ENCODE measurements around the gene VIPR2.

Gene VIPR2

DNA sequence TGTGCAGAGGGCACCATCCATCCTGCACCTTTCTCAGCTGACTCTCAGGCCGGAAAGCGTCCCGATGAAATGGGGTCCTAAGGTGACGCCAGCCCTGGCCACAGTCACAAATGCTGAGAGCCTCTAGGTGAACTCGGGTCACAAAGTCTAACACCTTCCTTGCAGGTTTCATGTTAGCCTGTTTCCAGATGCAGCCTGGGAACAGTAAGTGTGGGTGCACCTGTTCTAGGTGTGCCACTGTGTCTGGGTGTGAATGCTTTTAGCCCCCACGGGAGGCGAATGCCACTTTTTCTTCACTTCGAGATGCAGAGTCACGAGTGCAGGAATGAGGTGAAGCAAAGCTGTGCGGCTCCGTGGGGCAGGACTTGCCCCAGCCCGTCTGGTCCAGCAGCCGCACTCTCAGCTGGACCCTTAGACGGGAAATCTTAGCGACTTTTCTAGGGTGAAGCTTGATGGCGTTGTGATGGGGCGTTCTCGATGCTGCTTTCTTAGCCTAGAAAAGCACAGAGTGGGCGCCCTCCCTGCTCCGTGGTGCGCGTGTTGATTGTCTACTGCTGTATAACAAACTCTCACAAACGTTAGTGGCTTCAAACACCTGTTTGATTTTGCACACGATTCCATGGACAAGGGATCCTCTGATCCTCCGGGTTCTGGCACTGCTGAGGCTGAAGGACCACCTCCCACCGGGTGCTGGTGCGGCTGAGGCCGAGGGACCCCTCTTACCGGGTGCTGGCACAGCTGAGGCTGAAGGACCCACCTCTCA, 13.6 kb upstream of the VIPR2 start:
- DNase-seq (ENCODE audit: low read depth in 2 of 2), result no peak

DNA sequence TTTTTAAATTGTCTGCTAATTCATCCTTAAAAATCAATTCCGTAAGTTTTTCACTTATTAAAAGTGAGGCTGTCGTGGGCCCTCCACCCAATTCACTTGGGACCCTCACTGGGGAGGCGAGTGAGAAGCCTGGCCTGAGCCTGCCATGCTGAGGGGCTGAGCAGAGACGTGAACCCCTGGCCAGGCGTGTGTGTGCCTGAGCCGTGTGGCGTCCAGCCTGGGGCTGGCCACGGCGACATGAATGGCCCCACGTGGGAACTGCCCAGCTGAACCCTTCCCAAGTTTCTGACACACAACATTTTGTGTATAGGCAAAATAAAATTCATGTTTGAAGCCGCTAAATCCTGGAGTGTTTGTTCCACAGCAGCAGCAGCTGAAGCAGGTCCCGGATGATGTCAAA, 13.0 kb upstream of the VIPR2 start:
- no peak for DNase-seq (ENCODE audit: low read depth in 2 of 2)

DNA sequence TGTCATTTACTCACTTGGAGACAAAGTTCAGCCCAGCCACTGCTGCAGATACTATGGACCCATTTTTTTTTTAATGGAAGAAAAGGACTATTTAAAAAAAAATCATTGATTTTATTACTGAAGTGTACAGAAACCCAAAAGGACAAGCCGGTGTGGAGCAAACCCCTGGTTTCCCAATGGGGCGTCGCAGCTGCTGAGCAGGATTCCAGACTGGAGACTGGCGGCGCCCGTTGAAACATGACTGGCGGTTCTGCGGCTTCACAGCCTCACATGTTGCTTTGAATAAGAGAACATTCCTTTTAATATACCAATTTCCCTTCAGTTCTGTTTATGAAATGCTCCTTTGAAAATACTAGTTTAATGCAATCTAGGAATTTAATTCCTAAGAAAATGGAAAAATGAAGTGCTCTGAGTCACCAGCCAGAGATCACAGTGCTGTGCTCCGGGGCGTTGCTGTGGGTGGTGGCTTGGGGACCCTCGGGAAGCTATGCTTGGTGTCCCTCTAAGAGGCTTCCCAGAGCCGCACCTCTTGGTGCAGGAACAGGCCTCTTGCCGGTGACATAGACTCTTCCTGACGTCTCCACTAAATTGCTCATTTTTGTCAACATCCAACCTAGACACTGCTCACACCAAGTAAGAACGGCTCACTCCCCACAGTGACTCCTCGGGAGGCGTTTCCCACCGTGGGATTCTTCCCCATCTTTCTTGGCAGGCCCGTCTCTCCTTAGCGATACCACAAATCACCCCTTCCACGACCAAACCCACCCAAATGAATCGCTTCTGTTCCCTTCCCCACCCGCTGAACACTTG, 12.0 kb upstream of the VIPR2 start:
- no peak for DNase-seq (ENCODE audit: low read depth in 2 of 2)

DNA sequence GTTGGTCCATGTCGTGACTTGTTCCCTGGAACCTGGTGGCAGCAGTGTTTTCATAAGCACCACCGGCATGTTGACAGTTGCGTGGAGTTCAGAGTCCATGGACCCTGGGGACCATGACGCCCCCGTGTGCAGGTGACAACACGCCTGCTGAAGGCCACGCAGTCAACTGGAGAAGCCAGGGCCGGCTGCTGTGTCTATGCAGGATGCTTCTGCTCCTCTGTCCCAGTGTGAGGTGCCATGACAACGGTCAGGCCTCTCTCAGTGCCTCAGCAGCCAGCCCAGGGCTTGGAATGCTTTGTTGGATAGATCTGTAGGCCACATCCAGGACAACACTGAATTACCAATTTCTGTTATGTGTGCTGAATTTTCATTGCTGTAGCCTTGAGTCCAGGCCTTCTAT, 10.7 kb upstream of the VIPR2 start:
- no peak for DNase-seq (ENCODE audit: low read depth in 2 of 2)

DNA sequence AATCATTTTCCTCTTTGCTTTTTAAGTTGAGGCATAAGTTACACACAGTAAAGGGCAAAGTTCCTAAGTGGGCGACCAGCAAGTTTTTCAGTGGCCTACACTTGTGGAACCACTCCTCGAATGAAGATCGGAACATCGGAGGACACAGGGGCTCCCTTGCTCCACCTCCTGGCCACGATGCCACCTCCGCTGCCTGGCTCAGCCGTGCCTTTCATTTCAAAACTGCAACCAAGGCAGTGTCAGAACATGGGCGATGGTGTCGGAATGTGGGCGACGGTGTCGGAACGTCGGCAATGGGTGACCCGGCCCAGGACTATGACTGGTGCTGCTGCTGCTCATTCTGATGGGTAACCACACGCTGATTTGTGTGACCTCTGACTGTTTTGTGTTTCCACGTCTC, 9.6 kb upstream of the VIPR2 start:
- DNase-seq (ENCODE audit: low read depth in 2 of 2), result no peak

DNA sequence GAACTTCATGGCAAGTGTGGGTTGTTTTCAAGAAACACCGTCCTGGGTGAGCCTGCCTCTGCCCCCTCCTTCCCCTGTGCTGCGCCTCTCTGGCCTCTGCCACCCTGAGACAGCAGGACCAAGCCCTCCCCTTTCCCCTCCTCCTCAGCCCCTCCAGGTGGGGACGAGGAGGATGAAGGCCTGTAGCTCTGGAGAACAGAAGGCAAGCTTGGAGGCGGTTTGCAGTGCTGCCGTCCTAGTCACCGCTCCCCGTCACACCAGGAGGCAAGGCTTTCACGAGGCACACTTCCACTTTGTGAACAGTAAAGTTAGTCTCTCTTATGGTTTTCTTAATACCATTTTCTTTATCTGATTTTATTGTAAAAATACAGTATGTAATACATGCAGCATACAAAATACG, 8.8 kb upstream of the VIPR2 start:
- no peak for DNase-seq (ENCODE audit: low read depth in 2 of 2)

DNA sequence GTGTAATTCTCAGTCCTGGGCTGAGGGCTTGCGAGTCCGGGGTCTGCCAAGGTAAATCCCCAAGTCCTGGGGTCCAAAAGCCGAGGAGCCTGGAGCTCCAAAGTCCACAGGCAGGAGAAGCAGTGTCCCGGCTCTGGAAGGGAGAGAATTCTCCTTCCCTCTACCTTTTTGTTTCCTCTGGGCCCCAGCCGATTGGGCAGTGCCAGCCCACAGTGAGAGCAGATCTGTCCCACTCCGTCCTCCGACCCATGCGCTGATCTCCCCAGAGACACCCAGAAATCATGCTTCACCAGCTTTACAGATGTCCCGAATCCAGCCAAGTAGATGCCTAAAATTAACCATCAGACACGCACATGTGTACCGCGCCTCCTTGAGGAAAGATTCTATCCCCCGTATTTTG, 8.1 kb upstream of the VIPR2 start:
- no peak for DNase-seq (ENCODE audit: low read depth in 2 of 2)

DNA sequence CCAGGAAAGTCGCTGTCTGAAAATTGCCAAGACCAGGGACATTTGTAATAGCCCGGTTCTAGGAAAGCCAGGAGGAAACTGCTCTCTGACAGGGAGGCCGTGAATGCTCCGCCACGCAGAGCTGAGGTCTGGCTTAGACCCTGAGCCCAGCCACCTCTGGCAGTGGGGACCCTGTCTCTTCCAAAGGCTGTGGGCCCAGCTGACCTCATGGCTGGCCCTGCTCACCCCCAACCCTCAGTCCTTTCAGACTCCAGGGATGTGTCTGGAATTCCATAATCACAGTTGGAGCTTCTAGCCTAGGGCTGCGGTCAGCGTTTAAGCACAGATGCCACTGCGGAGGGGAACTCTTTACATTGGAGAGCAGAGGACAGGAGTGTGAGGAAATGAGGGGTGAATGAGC, 6.6 kb upstream of the VIPR2 start:
- DNase-seq (ENCODE audit: low read depth in 2 of 2), result no peak

DNA sequence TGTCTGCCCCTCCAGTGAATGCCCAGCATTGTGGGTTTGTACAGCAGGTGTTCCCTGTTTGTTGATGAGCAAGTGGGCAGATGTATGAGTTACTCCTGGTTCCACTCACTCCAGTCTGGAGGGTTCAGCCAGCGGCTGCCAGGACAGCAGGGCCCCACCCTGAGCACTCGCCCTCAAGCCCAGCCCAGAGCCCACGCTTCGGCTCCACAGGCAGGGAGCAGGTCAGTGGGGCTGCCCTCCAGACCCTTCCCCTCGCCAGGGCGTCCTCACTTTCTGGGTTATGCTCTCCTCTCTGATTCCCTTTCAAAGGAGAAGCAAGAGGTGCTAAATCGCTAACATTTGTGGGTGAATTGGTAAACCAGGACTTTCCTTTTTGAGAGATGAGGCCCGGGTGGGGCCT, 4.8 kb upstream of the VIPR2 start:
- no peak for DNase-seq (ENCODE audit: low read depth in 2 of 2)

DNA sequence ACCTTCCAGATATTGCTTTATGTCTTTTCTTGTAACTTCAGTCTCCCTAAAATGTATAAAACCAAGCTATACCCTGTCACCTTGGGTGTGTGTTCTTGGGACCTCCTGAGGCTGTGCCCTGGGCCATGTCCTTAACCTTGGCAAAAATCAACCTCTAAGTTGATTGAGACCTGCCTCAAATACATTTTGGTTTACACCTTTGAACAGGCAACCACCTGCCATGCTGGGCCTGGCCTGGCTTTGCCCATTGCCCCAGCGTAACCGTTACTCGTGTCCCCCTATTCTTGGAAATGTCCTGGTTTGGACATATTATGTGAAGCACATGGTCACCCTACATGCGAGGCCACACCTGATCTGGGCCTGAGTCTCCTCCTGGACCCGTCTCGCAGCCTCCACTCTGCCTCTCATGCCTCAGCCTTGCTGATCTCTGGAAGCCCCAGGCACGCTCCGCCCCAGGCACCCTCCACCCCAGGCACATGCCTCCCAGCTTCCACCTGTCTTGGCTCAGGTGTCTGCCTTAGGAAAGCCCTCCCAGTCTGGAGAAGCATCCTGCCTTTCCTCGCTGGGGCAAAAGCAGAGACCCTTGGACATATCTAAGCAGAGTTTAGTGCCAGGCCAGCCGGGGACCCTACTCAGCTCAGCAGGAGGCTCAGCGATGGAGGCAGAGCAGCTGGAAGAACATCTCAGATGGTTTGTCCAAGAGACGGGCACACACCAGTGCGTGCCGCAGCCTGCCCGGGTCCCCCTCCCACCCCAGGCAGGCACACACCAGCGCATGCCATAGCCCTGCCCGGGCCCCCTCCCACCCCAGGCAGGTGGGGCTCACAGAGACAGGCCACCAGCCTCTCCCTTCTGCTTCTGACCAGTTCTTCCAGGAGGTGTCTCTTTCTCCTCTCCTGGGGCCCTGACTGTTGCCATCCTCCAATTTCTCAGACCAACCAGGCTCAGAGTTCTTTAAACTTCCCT, 4.0 kb upstream of the VIPR2 start:
- no peak for DNase-seq (ENCODE audit: low read depth in 2 of 2)

DNA sequence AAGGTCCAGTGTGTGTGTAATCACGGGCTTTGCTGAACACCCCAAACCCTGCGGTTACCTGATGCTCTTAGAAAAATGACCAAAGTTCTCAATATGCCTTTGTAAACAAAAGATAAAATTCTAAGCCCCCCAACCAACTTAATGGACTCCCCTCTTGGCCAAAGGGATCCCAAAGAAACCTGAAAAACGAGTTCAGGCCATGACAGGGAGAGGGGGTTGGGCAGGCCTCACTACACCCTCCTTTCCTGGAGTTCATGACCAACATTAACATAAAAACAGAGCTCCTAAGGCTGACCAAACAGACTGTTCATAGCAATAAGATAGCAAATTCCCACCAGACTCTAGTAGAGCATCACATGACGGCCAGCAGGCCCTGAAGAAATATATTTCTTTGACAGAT, 3.0 kb upstream of the VIPR2 start:
- DNase-seq (ENCODE audit: low read depth in 2 of 2), result no peak

DNA sequence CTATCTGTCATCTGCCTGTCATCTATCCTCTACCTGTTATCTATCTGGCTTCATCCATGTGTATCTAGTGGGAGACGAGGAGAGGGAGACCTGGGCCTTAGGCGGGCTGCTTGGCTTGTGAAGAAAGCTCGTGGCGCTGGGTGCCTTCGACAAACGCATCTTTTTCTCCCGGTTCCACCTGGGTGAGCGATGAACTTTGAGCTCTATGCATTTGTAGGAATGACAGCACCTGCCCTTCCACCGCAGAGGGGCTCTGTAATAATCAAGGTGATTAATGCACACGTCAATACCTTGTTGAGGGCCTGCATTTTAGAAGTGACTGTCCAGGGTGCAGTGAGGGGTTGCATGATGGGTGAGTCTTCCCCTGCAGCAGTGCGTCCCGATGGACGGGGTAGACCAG, 2.6 kb upstream of the VIPR2 start:
- DNase-seq (ENCODE audit: low read depth in 2 of 2), result no peak

DNA sequence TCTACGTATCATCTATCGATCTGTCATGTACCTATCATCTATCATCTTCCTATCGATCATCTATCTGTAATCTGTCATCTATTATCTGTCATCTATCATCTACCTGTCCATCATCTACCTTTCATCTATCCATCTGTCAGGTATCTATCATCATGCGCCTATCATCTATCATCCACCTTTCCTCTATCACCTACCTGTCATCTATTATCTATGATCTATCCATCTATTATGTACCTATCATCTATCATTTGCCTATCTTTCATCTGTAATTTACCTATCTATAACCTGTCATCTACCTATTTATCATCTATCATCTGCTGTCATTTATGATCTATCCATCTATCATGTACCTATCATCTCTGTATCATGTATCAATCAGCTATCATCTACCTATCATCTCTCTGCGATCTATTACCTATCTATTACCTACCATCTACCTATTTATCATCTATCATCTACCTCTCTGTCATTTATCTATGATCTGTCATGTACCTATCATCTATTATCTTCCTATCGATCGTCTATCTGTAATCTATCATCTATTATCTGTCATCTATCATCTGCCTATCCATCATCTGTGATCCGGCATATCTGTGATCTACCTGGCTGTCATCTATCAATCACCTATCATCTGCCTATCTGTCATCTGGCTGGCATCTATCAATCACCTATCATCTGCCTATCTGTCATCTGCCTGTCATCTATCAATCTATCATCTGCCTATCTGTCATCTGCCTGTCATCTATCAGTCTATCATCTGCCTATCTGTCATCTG, 1.6 kb upstream of the VIPR2 start:
- DNase-seq (ENCODE audit: low read depth in 2 of 2), result no peak

DNA sequence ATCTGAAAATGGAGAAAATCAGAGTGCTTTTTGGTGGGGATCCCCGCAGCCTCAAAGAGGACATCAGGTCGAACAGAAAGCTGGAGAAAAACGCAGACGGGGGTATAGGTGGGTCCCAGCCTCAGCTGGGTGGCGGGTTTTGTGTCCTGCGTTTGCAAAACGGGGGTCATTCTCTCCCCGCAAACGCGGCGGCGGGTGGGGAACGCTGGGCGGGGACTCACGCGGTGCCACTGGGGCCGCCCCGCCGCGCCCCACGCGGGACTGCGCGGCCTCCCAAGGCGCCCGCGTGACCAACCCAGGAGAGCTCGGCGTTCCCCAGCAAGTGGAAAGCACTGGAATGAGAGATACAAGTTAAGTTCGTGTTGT, 806 bp upstream of the VIPR2 start:
- DNase-seq (ENCODE audit: low read depth in 2 of 2), result no peak

DNA sequence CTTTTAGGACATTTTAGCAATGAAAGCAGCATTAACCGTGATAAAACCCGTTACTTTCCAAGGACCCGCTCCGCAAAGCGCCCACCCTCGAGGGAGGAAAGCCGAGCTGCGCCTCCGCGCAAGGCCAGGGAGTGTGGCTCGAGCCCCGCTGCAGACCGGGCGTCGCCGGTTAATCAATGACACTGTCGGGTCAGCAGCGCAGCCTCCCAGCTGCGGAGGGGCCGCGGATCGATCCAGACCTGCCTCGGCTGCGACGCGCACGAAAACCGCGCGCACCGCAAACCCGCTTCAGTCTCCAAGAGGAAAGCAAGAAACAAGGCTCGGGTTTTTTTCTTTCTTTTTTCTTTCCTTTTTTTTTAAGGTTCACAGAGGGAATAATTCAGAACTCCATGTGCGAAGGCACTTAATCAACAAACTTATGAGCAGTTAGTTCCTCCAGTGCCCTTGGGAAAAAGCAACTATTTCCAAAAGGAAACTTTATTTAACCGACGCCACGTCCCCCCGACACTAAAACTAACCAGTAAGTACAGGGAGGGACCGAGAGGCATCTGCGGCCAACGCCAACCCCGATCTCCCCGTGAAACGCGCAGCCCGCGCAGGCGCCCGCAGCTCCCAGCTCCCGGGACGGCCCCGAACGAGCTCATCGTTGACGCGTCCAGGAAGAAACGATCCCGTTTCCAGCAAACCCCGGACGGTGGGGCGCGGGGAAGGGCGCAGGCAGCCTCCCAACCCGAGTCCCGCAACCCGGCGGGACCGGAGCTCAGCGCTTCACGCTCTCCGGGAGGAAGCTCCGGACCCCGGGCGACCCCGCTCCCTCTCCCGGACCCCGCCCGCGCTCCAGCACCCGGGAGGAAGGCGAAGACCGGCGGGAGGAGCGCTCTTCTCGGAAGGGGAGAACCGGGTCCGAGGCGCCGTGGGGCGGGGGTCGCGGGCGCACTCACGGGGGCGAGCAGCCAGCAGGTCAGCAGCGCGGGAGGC, 598 bp downstream of the VIPR2 start:
- no peak for DNase-seq (ENCODE audit: low read depth in 2 of 2)

DNA sequence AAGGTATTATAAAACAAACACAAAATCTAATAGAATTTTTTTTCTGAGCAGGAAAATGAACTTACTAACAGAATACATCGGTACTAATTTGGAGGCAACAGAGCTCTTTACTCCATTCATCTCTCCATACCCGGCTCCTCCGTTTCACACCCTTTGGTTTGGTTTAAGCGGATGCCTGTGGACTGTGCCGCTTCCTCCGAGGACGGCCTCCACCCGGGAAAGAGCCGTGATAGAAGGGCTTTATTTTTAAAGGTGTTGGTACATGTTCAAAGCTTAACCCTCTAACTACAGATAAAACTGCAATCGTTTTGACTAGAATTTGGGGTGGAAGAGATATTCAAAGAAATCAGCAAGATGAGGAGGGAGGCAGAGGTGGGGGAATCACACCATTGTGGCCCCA, 1.9 kb downstream of the VIPR2 start:
- DNase-seq (ENCODE audit: low read depth in 2 of 2), result no peak

DNA sequence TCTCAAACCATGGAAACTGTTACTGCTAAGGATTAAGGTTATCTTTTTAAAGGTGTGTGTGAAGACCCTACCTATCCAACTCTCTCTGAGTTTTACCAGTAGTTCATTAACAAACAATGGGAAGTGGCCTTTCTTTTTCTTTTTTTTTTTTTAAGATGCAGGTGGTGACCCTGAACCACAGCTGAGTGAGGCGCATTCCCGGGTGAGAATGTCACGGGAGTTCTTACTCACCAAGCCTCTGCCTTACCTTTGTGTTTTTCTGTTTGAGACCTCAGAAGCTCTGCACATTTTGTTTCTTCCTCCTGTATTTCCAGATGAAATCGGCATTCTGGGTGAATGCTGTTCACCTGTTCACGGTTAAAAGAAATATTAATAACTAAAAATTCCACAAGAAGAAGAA, 2.5 kb downstream of the VIPR2 start:
- no peak for DNase-seq (ENCODE audit: low read depth in 2 of 2)

DNA sequence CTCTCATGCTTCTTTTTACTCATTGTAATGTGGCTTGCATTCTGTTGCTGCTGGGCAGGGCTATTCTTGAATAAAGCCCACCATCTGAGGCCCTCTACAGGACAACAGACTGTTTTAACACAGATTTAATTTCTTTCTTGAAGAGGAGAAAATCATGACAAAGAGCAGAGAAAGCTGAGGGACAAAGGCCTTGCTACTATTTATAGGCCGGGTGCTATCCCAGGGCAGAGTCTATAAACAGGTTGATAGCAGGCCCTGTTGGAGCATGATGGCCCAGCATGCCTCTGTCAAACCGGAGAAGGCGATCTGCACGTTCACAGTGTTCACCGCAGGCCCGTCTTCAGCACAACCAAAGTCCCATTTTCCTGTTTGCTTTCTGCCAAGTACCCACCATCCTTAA, 3.0 kb downstream of the VIPR2 start:
- no peak for DNase-seq (ENCODE audit: low read depth in 2 of 2)

DNA sequence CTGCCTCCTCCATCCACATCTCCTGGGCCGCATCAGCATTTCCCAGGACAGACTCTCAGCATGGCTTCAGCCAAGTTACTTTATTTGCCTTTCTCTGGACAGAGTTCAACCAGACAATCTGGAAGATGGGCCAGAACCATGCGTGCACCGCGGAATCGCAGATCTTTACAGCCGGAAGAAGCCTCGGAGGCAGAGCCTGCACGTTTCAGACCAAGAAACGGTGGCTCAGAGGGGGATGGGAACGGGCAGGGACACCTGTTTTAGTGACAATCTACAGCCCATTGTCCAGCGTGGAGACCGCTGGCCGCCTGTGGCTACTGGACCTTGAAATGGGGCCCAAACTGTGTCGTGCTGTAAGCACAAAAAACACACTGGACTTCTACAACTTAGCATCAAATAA, 3.5 kb downstream of the VIPR2 start:
- no peak for DNase-seq (ENCODE audit: low read depth in 2 of 2)

DNA sequence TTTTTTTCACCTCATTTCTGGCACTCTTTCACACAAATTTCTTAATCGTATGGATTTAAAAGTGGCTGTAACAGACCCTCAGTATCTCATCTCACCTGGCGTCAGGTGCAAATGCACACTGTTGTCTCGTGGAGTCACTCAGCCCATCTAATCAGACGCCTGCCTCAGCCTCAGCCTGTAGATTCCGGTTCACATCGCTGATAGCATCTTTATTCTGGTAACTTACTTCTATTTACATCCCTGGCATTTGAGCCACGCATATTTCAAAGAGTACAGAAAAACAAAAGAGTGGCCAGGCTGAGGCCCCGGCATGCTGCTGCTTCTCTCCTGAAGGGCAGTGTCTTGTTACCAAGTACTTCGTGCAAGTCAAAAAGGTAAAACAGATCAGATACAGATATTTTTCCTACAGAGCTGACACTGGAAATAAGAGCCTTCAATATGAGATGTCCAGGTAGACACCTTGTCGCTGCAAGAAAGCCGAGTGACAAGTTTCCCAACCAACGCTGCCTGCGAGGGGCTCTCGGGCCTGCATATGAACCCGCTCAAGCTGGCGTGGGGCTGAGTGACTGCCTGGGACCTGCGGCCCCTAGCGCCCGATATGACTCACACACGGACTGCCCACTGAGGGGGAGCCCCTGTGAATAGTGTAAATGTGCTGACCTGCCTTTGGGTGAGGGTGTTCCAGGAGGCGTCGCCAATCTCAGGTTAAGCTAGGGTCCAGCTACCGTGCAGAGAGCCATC, 4.3 kb downstream of the VIPR2 start:
- no peak for DNase-seq (ENCODE audit: low read depth in 2 of 2)

Measured in fibroblast of skin of left biceps (primary cell).